NOMO-1 treated with DMSO at 0.1 percent for 48 hours (cell line): Measurements from ENCODE around the gene COPS3.

Source experiments
- DNase-seq: peaks from one replicate; lab custom pipeline; 2025; ENCODE audit not compliant: unreplicated experiment; lab: John Stamatoyannopoulos, UW

The COPS3 gene

GRCh38 chr17:17221329-17221728, 59.7 kb downstream of the COPS3 start:
- DNase-seq, result no peak

GRCh38 chr17:17220529-17220928, 60.5 kb downstream of the COPS3 start:
- DNase-seq, result no peak

- no peak for DNase-seq
Observed at GRCh38 chr17:17217995-17218394, 63.1 kb downstream of the COPS3 start.

- DNase-seq, result no peak
Observed at GRCh38 chr17:17216776-17217175, 64.3 kb downstream of the COPS3 start.

GRCh38 chr17:17216236-17216635, 64.8 kb downstream of the COPS3 start:
- DNase-seq, result no peak

- no peak for DNase-seq
Observed at GRCh38 chr17:17215575-17215974, 65.5 kb downstream of the COPS3 start.

- DNase-seq, result no peak
Observed at GRCh38 chr17:17214646-17215436, 66.2 kb downstream of the COPS3 start.

GRCh38 chr17:17213775-17214174, 67.3 kb downstream of the COPS3 start:
- no peak for DNase-seq

GRCh38 chr17:17207998-17208397, 73.0 kb downstream of the COPS3 start:
- DNase-seq, result no peak

- DNase-seq, result no peak
Observed at GRCh38 chr17:17206913-17207335, 74.1 kb downstream of the COPS3 start.

GRCh38 chr17:17206124-17206912, 74.7 kb downstream of the COPS3 start, which contains the start of gene PLD6:
Gene PLD6, minus strand, starts transcription at chr17:17206333. Its CDS starts 47 bp downstream, at chr17:17206286.
- peak; percentile 73 for DNase-seq

GRCh38 chr17:17205368-17206123, 75.5 kb downstream of the COPS3 start:
- DNase-seq, result peak; percentile 59

- DNase-seq, result no peak
Observed at GRCh38 chr17:17204635-17205231, 76.3 kb downstream of the COPS3 start.

GRCh38 chr17:17204041-17204591, 76.9 kb downstream of the COPS3 start:
- no peak for DNase-seq

GRCh38 chr17:17203173-17203730, 77.8 kb downstream of the COPS3 start:
- no peak for DNase-seq

GRCh38 chr17:17201907-17202306, 79.1 kb downstream of the COPS3 start:
- DNase-seq, result no peak

GRCh38 chr17:17201271-17201670, 79.8 kb downstream of the COPS3 start:
- no peak for DNase-seq

- no peak for DNase-seq
Observed at GRCh38 chr17:17200831-17201230, 80.2 kb downstream of the COPS3 start.

- no peak for DNase-seq
Observed at GRCh38 chr17:17200311-17200710, 80.7 kb downstream of the COPS3 start.

GRCh38 chr17:17198281-17198680, 82.8 kb downstream of the COPS3 start:
- DNase-seq, result no peak
